ENCODE measurements around the gene FAM90A26.
A peak's percentile ranks its signal among the peaks of the same experiment; 100 is the strongest.
"Not testable (repeated sequence)": the region's sequence is repeated elsewhere in the genome, so short reads cannot be mapped to it uniquely, and the experiment has no call there.

Gene FAM90A26, protein sequence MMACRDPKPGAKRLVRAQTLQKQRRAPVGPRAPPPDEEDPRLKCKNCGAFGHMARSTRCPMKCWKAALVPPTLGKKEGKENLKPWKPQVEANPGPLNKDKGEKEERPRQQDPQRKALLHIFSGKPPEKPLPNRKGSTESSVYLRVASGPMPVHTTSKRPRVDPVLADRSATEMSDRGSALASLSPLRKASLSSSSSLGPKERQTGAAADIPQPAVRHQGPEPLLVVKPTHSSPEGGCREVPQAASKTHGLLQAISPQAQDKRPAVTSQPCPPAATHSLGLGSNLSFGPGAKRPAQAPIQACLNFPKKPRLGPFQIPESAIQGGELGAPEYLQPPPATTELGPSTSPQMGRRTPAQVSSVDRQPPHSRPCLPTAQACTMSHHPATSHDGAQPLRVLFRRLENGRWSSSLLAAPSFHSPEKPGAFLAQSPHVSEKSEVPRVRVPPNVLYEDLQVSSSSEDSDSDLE

DNA sequence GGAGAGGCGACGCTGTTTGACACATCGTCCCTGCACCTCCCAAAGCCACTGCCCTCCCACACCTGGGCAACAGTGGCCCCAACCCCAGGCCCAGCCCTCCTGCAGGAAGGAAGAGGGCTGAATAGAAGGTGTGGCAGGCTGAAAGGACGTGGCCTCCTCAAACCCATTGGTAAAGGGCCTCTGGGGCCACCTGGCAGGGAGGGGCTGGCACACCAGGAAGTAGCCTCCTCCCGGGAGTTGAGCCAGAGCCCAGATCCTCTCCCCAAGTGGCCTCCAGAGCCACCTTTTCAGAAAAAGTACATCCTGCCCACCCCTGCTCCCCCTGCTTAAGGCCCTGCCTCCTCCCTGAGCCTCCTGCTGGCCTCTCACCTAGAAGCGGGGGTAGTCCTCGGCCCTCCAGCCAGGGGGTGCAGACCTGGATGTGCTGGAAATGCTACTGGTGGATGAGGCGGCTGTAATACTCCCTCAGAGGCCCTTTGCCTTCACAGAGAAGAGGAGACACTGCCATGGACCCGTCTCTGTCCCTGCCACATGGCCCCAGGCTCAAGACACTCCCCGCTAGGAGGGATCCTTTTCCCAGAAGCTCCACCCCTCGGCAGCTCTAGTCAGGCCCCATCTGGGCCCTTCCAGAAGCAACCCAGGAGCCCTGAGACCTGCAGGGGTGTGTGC, at the start of gene FAM90A26:
TSS of gene FAM90A26 (plus strand) at position 619 of the 669 bp plus-strand sequence. CDS start 2,764 bp downstream, outside the sequence.
- DNase-seq = not testable (repeated sequence)

GRCh38 chr4:9122711-9123110, 47.5 kb upstream of the FAM90A26 start:
- not testable (repeated sequence) for DNase-seq

- DNase-seq = peak; percentile 16 to 30
Measured at GRCh38 chr4:9123572-9124007, 46.6 kb upstream of the FAM90A26 start.

GRCh38 chr4:9125601-9126161, 44.5 kb upstream of the FAM90A26 start:
- DNase-seq = not testable (repeated sequence)

- not testable (repeated sequence) for DNase-seq
Measured at GRCh38 chr4:9131420-9131819, 38.8 kb upstream of the FAM90A26 start.

DNA sequence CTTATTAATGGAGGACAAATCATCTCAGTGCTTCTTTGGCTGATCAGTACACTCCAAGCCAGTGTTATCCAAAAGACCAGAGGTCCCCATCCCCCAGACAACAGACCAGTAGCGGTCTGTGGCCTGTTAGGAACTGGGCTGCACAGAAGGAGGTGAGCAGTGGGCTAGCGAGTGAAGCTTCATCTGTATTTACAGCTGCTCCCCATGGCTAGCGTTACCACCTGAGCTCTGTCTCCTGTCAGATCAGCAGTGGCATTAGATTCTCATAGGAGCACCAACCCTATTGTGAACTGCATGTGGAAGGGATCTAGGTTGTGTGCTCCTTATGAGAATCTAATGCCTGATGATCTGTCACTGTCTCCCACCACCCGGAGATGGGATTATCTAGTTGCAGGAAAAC, 37.4 kb upstream of the FAM90A26 start:
- not testable (repeated sequence) for DNase-seq

DNA sequence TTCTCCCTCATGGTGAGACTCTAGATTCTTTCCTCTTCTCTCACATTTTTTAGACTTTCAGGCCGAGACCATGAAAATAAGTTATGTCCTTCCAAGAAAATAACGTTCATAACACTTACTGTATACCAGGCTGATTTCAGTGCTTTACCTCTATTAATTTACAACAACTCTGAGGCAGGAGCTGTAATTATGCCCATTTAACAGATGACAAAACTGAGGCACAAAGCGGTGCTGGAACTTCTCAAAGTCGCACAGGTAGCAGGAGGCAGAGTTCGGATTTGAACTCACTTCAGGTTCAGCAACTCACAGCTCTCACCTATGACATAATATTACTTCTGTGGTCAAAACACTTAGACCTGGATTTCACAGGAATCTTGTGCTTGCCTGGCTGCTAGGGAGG, 36.2 kb upstream of the FAM90A26 start:
- DNase-seq = not testable (repeated sequence)

GRCh38 chr4:9134556-9134955, 35.7 kb upstream of the FAM90A26 start:
- not testable (repeated sequence) for DNase-seq

DNA sequence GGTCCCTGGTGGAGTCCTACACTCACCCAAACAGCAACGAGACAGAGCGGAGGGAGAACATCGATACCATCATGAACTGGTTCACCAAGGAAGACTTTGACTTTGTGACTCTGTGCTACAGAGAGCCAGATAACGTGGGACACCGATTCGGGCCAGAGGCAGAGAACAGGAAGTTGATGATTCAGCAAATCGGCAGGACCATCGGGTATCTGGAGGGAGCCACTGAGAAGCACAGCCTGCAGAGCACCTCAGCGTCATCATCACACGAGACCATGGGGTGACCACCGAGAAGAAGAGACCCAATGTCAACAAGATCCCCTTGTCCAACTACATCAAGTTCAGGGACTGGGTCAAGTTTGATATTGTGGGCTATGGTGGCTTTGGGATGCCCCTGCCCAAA, 29.2 kb upstream of the FAM90A26 start:
- DNase-seq = not testable (repeated sequence)

DNA sequence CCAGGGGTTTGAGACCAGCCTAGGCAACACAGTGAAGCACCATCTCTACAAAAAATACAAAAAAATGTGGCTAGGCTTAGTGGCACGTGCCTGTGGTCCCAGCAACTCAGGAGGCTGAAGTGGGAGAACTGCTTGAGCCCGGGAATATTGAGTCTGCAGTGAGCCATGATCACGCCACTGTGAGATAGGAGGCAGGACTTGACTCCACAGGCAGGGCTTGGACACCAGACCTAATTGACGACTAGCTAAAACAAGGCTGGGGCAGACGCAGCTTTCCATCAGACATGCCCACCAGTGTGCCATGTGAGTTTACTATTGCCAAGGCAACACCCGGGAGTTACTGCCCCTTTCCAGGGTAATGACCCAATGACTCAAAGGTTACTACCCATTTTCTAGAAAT, 27.4 kb upstream of the FAM90A26 start:
- not testable (repeated sequence) for DNase-seq

DNA sequence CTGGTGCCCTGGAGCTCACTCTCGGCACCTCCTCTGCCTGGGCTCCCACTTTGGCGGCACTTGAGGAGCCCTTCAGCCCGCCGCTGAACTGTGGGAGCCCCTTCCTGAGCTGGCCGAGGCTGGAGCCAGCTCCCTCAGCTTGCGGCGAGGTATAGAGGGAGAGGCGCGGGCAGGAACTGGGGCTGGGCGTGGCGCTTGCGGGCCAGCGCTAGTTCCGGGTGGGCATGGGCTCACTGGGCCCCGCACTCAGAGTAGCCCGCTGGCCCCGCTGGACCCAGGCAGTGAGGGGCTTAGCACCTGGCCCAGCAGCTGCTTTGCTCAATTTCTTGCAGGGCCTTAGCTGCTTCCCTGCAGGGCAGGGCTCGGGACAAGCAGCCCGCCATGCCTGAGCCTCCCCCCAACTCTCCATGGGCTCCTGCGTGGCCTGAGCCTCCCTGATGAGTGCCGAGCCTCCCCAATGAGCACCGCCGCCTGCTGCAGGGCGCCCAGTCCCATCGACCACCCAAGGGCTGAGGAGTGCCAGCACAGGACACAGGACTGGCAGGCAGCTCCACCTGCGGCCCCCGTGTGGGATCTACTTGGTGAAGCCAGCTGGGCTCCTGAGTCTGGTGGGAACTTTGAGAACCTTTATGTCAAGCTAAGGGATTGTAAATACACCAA, 26.7 kb upstream of the FAM90A26 start:
- no peak for DNase-seq

DNA sequence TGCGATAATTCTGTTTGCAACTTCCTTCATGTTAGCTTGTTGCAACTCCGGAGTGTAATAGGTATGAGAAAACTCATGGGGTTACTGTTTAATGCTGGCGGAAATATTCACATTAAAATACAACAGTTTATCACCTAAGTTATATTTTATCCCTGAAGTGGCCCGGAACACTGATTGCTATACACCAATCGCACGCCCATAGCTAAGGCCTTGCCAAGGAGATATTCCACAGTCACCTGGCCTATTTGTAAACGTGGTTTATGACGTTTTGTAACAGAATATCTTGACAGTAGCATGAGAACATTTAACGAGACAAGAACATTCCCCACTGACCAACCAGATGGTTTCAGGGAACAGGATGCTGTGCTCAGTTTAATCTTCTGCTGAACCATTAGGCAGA, 23.2 kb upstream of the FAM90A26 start:
- DNase-seq = no peak

- not testable (repeated sequence) for DNase-seq
Measured at GRCh38 chr4:9147368-9147767, 22.8 kb upstream of the FAM90A26 start.

- not testable (repeated sequence) for DNase-seq
Measured at GRCh38 chr4:9148611-9149409, 21.4 kb upstream of the FAM90A26 start.

GRCh38 chr4:9151809-9152179, 18.4 kb upstream of the FAM90A26 start:
- not testable (repeated sequence) for DNase-seq

DNA sequence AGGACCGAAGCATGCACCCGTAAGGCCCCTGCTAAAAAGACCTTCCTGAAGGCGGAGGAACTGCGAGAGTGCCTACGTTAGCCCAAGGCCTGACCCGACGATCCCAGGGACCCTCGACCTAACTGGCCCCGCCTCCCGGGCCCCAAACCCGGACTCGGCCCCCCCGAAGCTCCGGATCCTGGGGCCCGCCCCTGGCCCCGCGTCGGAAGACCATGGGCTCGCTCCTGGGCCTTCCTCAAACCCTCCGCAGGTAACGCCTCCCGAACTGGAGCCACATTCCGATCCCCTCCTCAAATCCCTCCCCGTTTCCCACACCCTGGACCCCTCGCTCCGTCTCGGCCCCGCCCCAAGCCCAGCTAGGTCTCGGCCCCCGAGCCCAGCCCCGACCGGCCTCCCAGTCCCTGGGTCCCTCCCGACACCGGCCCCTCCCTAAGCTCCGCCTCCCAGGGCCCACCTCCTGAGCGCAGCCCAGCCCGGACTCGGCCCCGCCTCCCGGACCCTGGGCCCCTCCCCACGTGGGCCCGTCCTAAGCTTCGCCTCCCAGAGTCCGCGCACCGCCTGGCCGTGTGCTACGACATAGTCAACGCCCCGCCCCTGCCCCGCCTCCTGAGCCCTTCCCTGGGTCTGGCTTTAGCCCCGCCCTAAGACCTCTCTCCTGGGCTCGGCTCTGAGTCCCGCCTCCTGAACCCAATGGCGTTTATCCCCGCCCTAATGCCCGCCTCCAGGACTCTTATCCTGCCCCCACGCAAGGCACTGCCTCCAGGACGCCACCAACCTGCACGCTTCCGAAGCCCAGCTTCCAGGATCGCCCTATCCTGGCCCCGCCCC, 17.8 kb upstream of the FAM90A26 start:
- DNase-seq = peak; percentile 98

- peak; percentile 98 for DNase-seq
Measured at GRCh38 chr4:9153008-9153570, 17.1 kb upstream of the FAM90A26 start.

DNA sequence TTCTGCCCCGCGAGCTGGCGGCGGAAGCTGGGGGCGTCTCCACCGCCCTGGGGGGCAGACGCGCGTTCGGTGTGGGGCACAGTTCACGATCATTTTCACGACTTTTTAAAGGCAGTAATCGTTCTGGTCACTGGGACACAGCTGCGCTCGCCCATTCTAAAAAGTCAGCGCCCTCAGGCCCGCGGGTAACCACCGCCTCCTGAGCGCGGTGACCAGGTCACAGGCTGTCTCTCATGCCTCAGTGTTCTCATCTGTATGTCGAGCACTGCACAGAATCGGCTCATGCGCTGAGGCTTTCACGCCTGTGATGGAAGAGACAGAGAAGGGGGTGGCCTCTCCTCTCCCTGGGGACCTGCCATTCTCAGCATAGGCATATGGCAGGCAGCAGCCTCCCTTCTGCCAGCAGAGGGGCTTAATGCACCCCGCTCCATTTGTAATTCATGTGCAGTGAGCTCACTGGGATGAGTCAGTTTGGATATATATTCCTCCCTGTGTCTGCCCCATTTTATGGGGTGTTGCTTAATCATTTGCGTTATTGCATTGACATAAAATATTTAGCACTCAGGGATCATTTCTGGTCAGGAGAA, 16.5 kb upstream of the FAM90A26 start:
- DNase-seq = peak; percentile 21 to 28

DNA sequence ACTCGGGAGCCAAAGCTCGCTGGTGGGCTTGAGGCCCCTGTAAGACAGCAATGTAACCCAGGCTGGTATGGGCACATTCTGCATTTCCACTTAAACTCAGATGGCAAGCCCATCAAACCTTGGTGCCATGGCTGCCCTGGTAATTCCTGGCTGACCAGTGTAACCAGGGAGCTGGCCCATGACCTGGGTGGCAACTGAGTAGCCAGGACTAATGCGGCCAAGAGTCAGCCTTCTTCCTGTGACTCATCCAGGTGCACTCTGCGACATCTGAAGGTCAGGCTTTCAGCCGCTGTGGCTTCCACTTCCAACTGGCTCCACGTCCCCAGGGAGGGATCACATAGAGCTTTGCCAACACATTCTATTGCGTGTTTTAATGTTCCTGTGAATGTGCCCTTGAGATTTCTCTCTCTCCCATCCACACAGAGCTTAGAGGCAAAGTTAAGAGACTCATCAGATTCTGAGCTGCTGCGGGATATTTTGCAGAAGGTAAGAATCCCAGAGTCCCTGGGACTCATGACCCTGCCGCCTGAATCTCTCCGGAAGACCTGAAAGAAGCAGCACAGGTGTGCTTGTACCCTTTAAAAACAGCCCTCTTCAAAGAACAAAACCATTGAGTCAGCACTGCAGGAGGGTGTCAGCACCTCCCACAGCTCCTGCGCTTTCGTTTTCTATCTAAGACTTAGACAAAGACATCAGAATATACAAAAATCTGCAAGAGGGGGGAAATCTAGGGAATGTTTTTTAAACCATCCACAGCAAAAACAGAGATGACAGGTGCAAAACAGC, 14.9 kb upstream of the FAM90A26 start:
- peak in 1 of 2 experiments; percentile 28 for DNase-seq

- DNase-seq = not testable (repeated sequence)
Measured at GRCh38 chr4:9158392-9158791, 11.8 kb upstream of the FAM90A26 start.
